ENCODE results near the gene CDK5RAP2.
A peak's percentile ranks its signal among the peaks of the same experiment; 100 is the strongest.

Gene CDK5RAP2

GRCh38 chr9:120377268-120378159 lies 202.5 kb downstream of the CDK5RAP2 start:
- DNase-seq: no peak

- no peak for DNase-seq
Measured at GRCh38 chr9:120376101-120376500, 203.9 kb downstream of the CDK5RAP2 start.

- DNase-seq: no peak
Measured at GRCh38 chr9:120375316-120375715, 204.7 kb downstream of the CDK5RAP2 start.

GRCh38 chr9:120374817-120375216 lies 205.2 kb downstream of the CDK5RAP2 start:
- no peak for DNase-seq

- DNase-seq: no peak
Measured at GRCh38 chr9:120374239-120374638, 205.7 kb downstream of the CDK5RAP2 start.

GRCh38 chr9:120372040-120372439 lies 207.9 kb downstream of the CDK5RAP2 start:
- no peak for DNase-seq

- no peak for DNase-seq
Measured at GRCh38 chr9:120369608-120370220, 210.3 kb downstream of the CDK5RAP2 start.

GRCh38 chr9:120368799-120369198 lies 211.2 kb downstream of the CDK5RAP2 start:
- DNase-seq: no peak

GRCh38 chr9:120366644-120367019 lies 213.3 kb downstream of the CDK5RAP2 start:
- peak; percentile 68 for DNase-seq

- no peak for DNase-seq
Measured at GRCh38 chr9:120365386-120365785, 214.6 kb downstream of the CDK5RAP2 start.

- no peak for DNase-seq
Measured at GRCh38 chr9:120363697-120364096, 216.3 kb downstream of the CDK5RAP2 start.

- DNase-seq: no peak
Measured at GRCh38 chr9:120362446-120362845, 217.5 kb downstream of the CDK5RAP2 start.

GRCh38 chr9:120361551-120361950 lies 218.4 kb downstream of the CDK5RAP2 start:
- no peak for DNase-seq

GRCh38 chr9:120360510-120360909 lies 219.5 kb downstream of the CDK5RAP2 start:
- no peak for DNase-seq

- no peak for DNase-seq
Measured at GRCh38 chr9:120360046-120360445, 219.9 kb downstream of the CDK5RAP2 start.

GRCh38 chr9:120358877-120359276 lies 221.1 kb downstream of the CDK5RAP2 start:
- no peak for DNase-seq

- DNase-seq: no peak
Measured at GRCh38 chr9:120353506-120353905, 226.5 kb downstream of the CDK5RAP2 start.

GRCh38 chr9:120351106-120351505 lies 228.9 kb downstream of the CDK5RAP2 start:
- DNase-seq: no peak

- no peak for DNase-seq
Measured at GRCh38 chr9:120350596-120350995, 229.4 kb downstream of the CDK5RAP2 start.

- DNase-seq: peak; percentile 46
Measured at GRCh38 chr9:120348951-120349429, 231.0 kb downstream of the CDK5RAP2 start.

- DNase-seq: no peak
Measured at GRCh38 chr9:120345379-120345778, 234.6 kb downstream of the CDK5RAP2 start.

- no peak for DNase-seq
Measured at GRCh38 chr9:120344230-120344629, 235.7 kb downstream of the CDK5RAP2 start.

GRCh38 chr9:120343416-120343815 lies 236.6 kb downstream of the CDK5RAP2 start:
- DNase-seq: peak; percentile 48

Measured in right hindlimb (tissue), 1 donor.